ENCODE results near the gene TENM3.

The TENM3 gene

GRCh38 chr4:182826391-182826790, 583.2 kb downstream of the TENM3 start:
- H3K36me3 ChIP-seq (ENCODE audit: insufficient read depth, low read length): no peaks in the 10 kb centered on the region
- no peaks in the 10 kb centered on the region for H3K9me3 ChIP-seq (ENCODE audit: insufficient read depth, low read length, severe bottlenecking)
- no peak overlapping the region for H3K27ac ChIP-seq (ENCODE audit: low read length)
- H3K27me3 ChIP-seq (ENCODE audit: insufficient read depth, low read length, poor library complexity): no peaks in the 10 kb centered on the region
- no peaks in the 10 kb centered on the region for H3K4me1 ChIP-seq (ENCODE audit: insufficient read depth, low read length)
- H3K9ac ChIP-seq (ENCODE audit: low read depth, low read length): no peak overlapping the region
- no peaks in the 10 kb centered on the region for H3K79me2 ChIP-seq (ENCODE audit: insufficient read depth, low read length)
- no peak overlapping the region for H2AFZ ChIP-seq (ENCODE audit: low read depth, low read length)
- no peaks in the 10 kb centered on the region for H4K20me1 ChIP-seq (ENCODE audit: insufficient read depth, low read length)
- ATAC-seq (ENCODE audit: insufficient read depth, low read depth) (no peak), DNase-seq (no peak)
- H3K4me2 ChIP-seq (ENCODE audit: insufficient read depth, low read length): no peak overlapping the region
- no peak overlapping the region for H3K4me3 ChIP-seq (ENCODE audit: low read depth in 1 of 2, low read length in 2 of 2)
- no peak for TF ChIP-seq CTCF (IDR thresholded peaks at IDR 0.05; ENCODE audit: borderline replicate concordance, extremely low read depth, low read length, poor library complexity, severe bottlenecking)
- TF ChIP-seq EZH2 (IDR thresholded peaks at IDR 0.05; ENCODE audit: borderline replicate concordance, low read depth, low read length, severe bottlenecking): no peak

GRCh38 chr4:182827166-182827565, 584.0 kb downstream of the TENM3 start:
- Histone ChIP-seq H3K4me2 (ENCODE audit: insufficient read depth, low read length) (no peak overlapping the region), H2AFZ (ENCODE audit: low read depth, low read length) (no peak overlapping the region), H3K4me1 (ENCODE audit: insufficient read depth, low read length) (no peaks in the 10 kb centered on the region), H3K9me3 (ENCODE audit: insufficient read depth, low read length, severe bottlenecking) (no peaks in the 10 kb centered on the region), H3K9ac (ENCODE audit: low read depth, low read length) (no peak overlapping the region), H3K4me3 (ENCODE audit: low read depth in 1 of 2, low read length in 2 of 2) (no peak overlapping the region), H3K36me3 (ENCODE audit: insufficient read depth, low read length) (no peaks in the 10 kb centered on the region), H4K20me1 (ENCODE audit: insufficient read depth, low read length) (no peaks in the 10 kb centered on the region), H3K27me3 (ENCODE audit: insufficient read depth, low read length, poor library complexity) (no peaks in the 10 kb centered on the region), H3K27ac (ENCODE audit: low read length) (no peak overlapping the region), H3K79me2 (ENCODE audit: insufficient read depth, low read length) (no peaks in the 10 kb centered on the region)
- no peak for DNase-seq
- no peak for TF ChIP-seq EZH2 (IDR thresholded peaks at IDR 0.05; ENCODE audit: borderline replicate concordance, low read depth, low read length, severe bottlenecking)
- no peak for TF ChIP-seq CTCF (IDR thresholded peaks at IDR 0.05; ENCODE audit: borderline replicate concordance, extremely low read depth, low read length, poor library complexity, severe bottlenecking)
- ATAC-seq (ENCODE audit: insufficient read depth, low read depth): no peak

GRCh38 chr4:182827954-182828353, 584.8 kb downstream of the TENM3 start:
- no peak overlapping the region for H3K9ac ChIP-seq (ENCODE audit: low read depth, low read length)
- ATAC-seq (ENCODE audit: insufficient read depth, low read depth) (no peak), DNase-seq (no peak)
- no peaks in the 10 kb centered on the region for H3K4me1 ChIP-seq (ENCODE audit: insufficient read depth, low read length)
- H3K36me3 ChIP-seq (ENCODE audit: insufficient read depth, low read length): no peaks in the 10 kb centered on the region
- no peaks in the 10 kb centered on the region for H3K79me2 ChIP-seq (ENCODE audit: insufficient read depth, low read length)
- no peak overlapping the region for H3K4me3 ChIP-seq (ENCODE audit: low read depth in 1 of 2, low read length in 2 of 2)
- no peak for TF ChIP-seq EZH2 (IDR thresholded peaks at IDR 0.05; ENCODE audit: borderline replicate concordance, low read depth, low read length, severe bottlenecking)
- no peak for TF ChIP-seq CTCF (IDR thresholded peaks at IDR 0.05; ENCODE audit: borderline replicate concordance, extremely low read depth, low read length, poor library complexity, severe bottlenecking)
- H3K27me3 ChIP-seq (ENCODE audit: insufficient read depth, low read length, poor library complexity): no peaks in the 10 kb centered on the region
- no peaks in the 10 kb centered on the region for H3K9me3 ChIP-seq (ENCODE audit: insufficient read depth, low read length, severe bottlenecking)
- no peak overlapping the region for H3K27ac ChIP-seq (ENCODE audit: low read length)
- no peaks in the 10 kb centered on the region for H4K20me1 ChIP-seq (ENCODE audit: insufficient read depth, low read length)
- H2AFZ ChIP-seq (ENCODE audit: low read depth, low read length): no peak overlapping the region
- H3K4me2 ChIP-seq (ENCODE audit: insufficient read depth, low read length): no peak overlapping the region
